ENCODE data around the gene HCRTR1. TPM values are rescaled to one million over a fixed set of nuclear protein-coding genes. Genes with fewer than 3 reads are reported as not detected.

Gene HCRTR1
- total RNA-seq, 3 donors from 2014 or later: not detected

DNA sequence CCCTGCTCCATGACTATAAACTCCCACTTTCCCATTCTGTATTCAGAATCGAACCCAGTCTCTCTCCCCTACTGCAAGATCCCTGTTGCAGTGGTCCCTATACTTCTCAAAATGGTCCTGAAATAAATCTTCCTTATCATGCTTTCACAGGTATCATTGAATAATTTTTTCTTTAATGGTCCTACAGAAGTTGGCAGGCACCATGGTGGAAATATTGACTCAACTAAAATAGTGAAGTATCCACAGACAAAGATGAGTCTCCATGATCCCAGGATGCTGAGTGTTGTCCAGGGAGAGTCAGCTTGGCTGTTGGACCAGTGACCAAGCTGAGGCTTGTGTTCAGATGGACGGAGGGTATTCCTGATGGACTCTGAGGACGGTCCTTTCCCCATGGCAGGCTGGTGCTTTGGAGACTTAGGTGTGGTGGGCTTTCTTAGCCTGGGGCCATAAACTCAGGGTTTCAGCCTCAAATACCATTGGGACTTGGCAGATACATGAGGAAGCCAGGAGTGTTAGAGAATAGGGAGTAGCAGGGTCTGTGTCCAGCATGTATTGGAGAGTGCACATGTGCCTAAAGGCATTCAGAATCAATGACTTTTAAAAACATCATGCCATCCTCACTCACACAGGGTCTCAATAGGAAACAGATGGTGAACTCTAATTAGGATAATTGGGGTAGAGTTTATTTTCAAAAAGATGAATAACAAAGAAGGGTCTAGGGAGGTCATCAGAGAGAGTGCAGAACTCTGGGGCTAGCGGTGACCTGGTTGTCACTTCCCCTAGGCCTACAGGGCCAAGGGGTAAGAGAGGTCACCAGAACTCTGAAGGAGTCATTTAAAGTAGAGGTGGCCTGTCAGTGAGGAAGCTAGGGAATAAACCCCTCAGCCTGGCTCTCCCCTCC is 21.4 kb upstream of the HCRTR1 start:
- Histone ChIP-seq H3K27ac (peak overlapping the region in 1 of 2 donors; percentile 34), H3K9me3 (no peaks in the 10 kb centered on the region), H3K36me3 (no peaks in the 10 kb centered on the region), H3K4me3 (no peak overlapping the region), H3K4me1 (no peaks in the 10 kb centered on the region), H3K27me3 (no peaks in the 10 kb centered on the region)
- intact Hi-C loops (cut with DNase I; ENCODE audit: low total_unique reads): no loop called here
- peak in 1 of 2 donors; percentile 14 for DNase-seq (ENCODE audit: low spot score in 2 of 2)
- TF ChIP-seq, protein P1, sequence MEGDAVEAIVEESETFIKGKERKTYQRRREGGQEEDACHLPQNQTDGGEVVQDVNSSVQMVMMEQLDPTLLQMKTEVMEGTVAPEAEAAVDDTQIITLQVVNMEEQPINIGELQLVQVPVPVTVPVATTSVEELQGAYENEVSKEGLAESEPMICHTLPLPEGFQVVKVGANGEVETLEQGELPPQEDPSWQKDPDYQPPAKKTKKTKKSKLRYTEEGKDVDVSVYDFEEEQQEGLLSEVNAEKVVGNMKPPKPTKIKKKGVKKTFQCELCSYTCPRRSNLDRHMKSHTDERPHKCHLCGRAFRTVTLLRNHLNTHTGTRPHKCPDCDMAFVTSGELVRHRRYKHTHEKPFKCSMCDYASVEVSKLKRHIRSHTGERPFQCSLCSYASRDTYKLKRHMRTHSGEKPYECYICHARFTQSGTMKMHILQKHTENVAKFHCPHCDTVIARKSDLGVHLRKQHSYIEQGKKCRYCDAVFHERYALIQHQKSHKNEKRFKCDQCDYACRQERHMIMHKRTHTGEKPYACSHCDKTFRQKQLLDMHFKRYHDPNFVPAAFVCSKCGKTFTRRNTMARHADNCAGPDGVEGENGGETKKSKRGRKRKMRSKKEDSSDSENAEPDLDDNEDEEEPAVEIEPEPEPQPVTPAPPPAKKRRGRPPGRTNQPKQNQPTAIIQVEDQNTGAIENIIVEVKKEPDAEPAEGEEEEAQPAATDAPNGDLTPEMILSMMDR (IDR thresholded peaks at IDR 0.05): no peak
- no peak for TF ChIP-seq POLR2A (IDR thresholded peaks at IDR 0.05)
- no peak for TF ChIP-seq POLR2AphosphoS5 (IDR thresholded peaks at IDR 0.05)

- intact Hi-C loops (cut with DNase I; ENCODE audit: low total_unique reads): no loop called here
- H3K27me3 ChIP-seq: no peaks in the 10 kb centered on the region
- no peaks in the 10 kb centered on the region for H3K4me1 ChIP-seq
- H3K9me3 ChIP-seq: no peaks in the 10 kb centered on the region
- no peak overlapping the region for H3K4me3 ChIP-seq
- no peak for DNase-seq (ENCODE audit: low spot score in 2 of 2)
- no peaks in the 10 kb centered on the region for H3K36me3 ChIP-seq
- TF ChIP-seq, protein P1 (IDR thresholded peaks at IDR 0.05): no peak
- no peak for TF ChIP-seq POLR2AphosphoS5 (IDR thresholded peaks at IDR 0.05)
- TF ChIP-seq POLR2A (IDR thresholded peaks at IDR 0.05): no peak
- peak overlapping the region in 1 of 2 donors; percentile 34 for H3K27ac ChIP-seq
These were observed 20.8 kb upstream of the HCRTR1 start for GRCh38 chr1:31596737-31597097.

DNA sequence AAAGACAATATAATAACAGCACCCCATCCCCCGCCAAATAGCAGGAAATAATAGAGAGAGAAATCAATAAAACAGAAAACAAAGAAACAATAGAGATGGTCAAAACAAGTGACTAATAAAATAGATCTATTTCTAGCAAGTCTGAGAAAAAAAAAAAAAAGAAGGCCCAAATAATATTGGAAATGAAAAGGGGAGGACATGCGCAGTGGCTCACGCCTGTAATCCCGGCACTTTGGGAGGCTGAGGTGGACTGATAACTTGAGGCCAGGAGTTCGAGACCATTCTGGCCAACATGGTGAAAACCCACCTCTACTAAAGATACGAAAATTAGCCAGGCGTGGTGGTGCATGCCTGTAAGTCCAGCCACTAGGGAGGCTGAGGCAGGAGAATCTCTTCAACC is 18.5 kb upstream of the HCRTR1 start:
- peak in 1 of 2 donors; percentile 9 for DNase-seq (ENCODE audit: low spot score in 2 of 2)
- no peaks in the 10 kb centered on the region for H3K9me3 ChIP-seq
- H3K36me3 ChIP-seq: no peaks in the 10 kb centered on the region
- no peak overlapping the region for H3K27ac ChIP-seq
- H3K4me3 ChIP-seq: no peak overlapping the region
- TF ChIP-seq, protein P1 (IDR thresholded peaks at IDR 0.05): no peak
- no peak for TF ChIP-seq POLR2A (IDR thresholded peaks at IDR 0.05)
- TF ChIP-seq POLR2AphosphoS5 (IDR thresholded peaks at IDR 0.05): no peak
- H3K27me3 ChIP-seq: no peaks in the 10 kb centered on the region
- intact Hi-C loops (cut with DNase I; ENCODE audit: low total_unique reads): no loop called here
- no peaks in the 10 kb centered on the region for H3K4me1 ChIP-seq

DNA sequence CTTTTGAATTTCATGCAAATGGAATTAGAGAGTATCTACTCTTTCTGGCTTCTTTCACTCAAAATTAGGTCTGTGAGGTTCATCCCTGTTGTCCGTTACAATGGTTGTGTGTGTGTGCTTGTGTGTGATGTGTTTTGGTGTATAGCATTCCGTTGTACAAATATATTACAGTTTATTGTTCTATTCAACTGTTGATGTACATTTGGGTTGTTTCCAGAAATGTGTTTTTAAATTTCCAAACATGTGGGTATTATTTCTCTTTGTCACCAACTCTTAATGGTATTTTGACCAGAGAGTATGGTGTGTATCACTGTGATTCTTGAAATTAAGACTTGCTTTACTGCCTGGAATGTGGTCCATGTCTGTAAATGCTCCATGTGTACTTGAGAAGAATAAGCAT is 16.8 kb upstream of the HCRTR1 start:
- H3K27ac ChIP-seq: no peak overlapping the region
- no peaks in the 10 kb centered on the region for H3K4me1 ChIP-seq
- intact Hi-C loops (cut with DNase I; ENCODE audit: low total_unique reads): no loop called here
- H3K36me3 ChIP-seq: no peaks in the 10 kb centered on the region
- no peaks in the 10 kb centered on the region for H3K9me3 ChIP-seq
- no peaks in the 10 kb centered on the region for H3K27me3 ChIP-seq
- DNase-seq (ENCODE audit: low spot score in 2 of 2): no peak
- H3K4me3 ChIP-seq: no peak overlapping the region
- TF ChIP-seq, protein P1 (IDR thresholded peaks at IDR 0.05): no peak
- TF ChIP-seq POLR2AphosphoS5 (IDR thresholded peaks at IDR 0.05): no peak
- no peak for TF ChIP-seq POLR2A (IDR thresholded peaks at IDR 0.05)

DNA sequence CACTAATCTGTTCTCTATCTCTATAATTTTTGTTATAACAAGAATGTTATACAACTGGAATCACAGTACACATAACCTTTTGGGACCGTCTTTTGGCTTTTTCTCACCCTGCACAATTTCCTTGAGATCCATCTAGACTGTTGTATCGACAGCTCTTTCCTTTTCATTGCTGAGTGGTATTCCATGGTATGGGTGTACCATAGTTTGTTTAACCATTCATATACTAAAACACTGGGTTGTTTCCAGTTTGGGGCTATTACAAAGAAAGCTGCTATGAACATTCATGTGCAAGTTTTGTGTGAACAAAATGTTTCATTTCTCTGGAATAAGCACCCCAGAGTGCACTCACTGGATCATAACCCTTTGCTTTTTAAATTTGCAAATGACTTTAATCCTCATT is 15.4 kb upstream of the HCRTR1 start:
- Histone ChIP-seq H3K27me3 (no peaks in the 10 kb centered on the region), H3K36me3 (no peaks in the 10 kb centered on the region), H3K4me3 (no peak overlapping the region), H3K9me3 (no peaks in the 10 kb centered on the region), H3K27ac (no peak overlapping the region), H3K4me1 (no peaks in the 10 kb centered on the region)
- no peak for TF ChIP-seq POLR2AphosphoS5 (IDR thresholded peaks at IDR 0.05)
- no peak for TF ChIP-seq POLR2A (IDR thresholded peaks at IDR 0.05)
- TF ChIP-seq, protein P1 (IDR thresholded peaks at IDR 0.05): no peak
- intact Hi-C loops (cut with DNase I; ENCODE audit: low total_unique reads): no loop called here
- no peak for DNase-seq (ENCODE audit: low spot score in 2 of 2)

Measured in breast epithelium (tissue), 4 donors.